GM19025 (cell line): ENCODE measurements around the gene MPP2.
"Not testable (repeated sequence)": the region's sequence is repeated elsewhere in the genome, so short reads cannot be mapped to it uniquely, and the experiment has no call there.

ENCODE experiments used
- ATAC-seq: cut with Tn5 transposase; IDR thresholded peaks from one replicate; pipeline ENCODE4 v1.9.1; 2021; ENCODE audit warnings: mild to moderate bottlenecking, low read depth, moderate library complexity; ENCODE audit not compliant: unreplicated experiment

Gene MPP2

DNA sequence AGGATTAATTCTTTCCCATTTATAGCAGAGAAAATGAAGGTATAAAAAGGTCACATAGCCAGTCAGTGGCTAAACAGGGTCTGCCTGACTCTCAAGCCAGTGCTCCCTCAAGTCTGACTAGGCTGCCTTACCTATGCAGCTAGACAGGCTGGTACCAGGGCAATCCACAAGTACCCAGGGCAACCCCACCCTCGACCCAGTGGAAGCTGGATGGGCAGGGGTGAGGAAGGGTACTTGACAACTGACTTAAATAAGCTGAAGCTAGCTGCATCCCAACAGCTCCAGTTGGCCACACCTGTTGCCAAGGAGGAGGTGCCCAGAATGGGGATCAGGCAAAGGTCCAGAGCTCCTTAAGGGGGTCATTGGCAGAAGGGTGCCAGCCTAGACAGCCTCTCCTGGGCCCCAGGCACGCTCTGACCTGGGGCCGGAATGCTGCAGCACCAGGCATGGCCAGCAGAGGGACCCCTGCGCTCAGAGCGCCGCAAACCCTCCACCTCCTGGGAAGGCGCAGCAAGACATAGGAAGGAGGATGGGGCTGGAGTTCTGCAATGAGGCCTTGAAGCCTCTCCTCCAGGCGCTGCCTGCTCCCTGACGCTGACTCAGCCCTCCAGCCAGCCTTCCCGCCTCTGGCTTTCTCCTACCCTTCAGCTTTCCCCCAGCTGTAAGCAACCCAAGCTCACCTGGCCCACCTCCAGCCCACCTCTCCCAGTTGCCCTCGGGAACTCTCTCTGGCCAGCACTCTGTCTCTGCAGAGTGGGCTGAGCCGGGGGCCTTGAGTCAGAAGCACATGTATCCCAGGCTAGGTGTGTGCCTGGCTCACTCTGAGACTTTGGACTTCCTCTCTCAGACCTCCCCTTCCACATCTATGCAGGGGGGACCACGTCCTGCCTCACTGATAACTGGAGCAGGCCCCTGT is 28.8 kb downstream of the MPP2 start:
- ATAC-seq, result no peak

DNA sequence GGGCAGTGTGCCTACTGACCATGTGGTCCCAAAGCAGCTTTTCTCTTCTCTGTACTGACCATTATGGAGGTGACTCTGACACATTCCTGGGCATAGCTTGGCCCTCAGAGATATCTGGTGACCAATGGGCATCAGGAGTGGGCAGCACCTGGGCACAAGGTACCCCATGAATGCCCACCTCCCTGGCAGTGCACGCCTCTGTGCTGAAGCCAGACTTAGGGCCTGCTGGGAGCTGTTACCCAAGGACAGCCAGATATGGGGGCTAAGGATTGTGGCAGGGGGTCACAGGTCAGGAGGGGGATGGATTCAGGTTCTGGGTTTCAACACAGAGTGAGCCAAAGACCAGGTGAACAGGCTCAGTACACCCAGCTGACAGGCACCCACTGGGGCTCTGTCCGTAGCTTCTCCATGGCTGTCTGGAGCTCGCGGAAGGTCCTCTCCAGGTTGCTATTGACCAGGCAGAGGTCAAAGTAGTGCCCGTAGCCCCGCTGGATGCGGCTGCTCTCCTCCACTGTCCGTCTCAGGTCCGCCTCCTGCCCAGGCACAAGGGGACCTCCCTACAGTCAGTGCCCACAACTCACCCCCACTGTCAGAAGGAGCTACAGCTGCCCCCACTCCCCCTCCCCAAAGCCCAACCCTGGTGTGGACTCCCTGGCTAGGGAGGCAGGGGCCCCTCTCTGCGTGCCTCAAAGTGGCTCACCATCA is 29.7 kb downstream of the MPP2 start:
- no peak for ATAC-seq

- ATAC-seq, result no peak
Measured at GRCh38 chr17:43877031-43877430, 30.3 kb downstream of the MPP2 start.

- ATAC-seq, result no peak
Measured at GRCh38 chr17:43875476-43876147, 31.7 kb downstream of the MPP2 start.

DNA sequence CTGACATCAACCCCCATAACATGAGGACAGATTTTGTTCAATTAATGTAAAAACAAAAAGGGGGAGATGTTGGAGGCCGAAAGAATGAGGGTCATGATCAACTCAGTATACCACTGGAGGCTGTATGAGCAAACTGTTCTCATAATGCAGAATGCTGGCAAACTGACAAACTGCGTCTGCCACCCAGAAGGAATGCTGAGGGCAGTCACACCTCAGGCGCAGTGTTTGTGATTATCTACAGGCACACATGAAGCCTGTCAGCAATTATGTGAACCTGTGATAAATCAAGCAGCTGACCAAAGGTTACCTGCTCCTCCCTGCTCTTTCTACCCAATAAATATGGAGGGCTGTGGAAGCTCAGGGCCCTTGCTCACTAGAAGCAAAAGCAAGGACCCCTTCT is 33.0 kb downstream of the MPP2 start:
- ATAC-seq, result no peak

DNA sequence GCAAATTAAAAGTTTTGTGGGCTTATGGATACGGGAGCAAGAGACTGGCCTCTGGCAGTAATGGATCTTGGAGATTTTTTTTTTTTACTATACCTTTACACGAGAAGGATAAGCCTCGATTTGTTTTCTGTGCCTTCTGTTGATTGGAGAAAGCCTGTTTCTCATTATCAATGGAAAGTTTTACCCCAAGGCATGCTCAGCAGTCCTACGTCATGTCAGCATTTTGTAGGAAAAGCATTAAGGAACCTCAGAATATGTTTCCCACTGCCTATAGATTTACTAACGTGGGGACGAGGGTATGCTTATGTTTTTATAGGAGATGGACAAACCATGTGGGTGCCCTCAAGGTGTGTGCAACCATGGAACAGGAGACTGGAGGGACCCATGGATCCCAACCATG is 33.5 kb downstream of the MPP2 start:
- no peak for ATAC-seq

DNA sequence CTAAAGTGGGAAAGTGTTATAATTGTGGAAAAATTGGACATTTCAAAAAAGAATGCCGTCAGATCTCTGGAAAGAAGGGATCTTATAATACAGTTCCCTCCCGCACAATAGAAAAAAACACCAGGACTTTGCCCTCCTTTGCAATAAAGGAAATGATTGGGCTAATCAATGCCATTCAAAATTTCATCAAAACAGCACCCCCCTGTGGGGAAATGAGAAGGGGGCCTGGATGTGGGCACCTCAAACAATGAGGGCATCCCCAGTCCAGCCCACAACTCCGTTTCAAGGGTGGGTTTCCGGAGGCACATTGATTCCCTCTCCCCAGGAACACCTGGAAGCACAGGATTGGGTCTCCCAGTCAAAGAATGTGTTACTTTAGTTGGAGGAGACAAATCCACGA is 34.2 kb downstream of the MPP2 start:
- ATAC-seq, result no peak

- no peak for ATAC-seq
Measured at GRCh38 chr17:43871946-43872690, 35.2 kb downstream of the MPP2 start.

- ATAC-seq, result not testable (repeated sequence)
Measured at GRCh38 chr17:43869031-43869430, 38.3 kb downstream of the MPP2 start.

- no peak for ATAC-seq
Measured at GRCh38 chr17:43868226-43868994, 38.9 kb downstream of the MPP2 start.

GRCh38 chr17:43864161-43864984 is 43.0 kb downstream of the MPP2 start:
- ATAC-seq, result no peak

GRCh38 chr17:43861960-43862359 is 45.4 kb downstream of the MPP2 start:
- no peak for ATAC-seq

GRCh38 chr17:43860927-43861622 is 46.3 kb downstream of the MPP2 start:
- ATAC-seq, result no peak

DNA sequence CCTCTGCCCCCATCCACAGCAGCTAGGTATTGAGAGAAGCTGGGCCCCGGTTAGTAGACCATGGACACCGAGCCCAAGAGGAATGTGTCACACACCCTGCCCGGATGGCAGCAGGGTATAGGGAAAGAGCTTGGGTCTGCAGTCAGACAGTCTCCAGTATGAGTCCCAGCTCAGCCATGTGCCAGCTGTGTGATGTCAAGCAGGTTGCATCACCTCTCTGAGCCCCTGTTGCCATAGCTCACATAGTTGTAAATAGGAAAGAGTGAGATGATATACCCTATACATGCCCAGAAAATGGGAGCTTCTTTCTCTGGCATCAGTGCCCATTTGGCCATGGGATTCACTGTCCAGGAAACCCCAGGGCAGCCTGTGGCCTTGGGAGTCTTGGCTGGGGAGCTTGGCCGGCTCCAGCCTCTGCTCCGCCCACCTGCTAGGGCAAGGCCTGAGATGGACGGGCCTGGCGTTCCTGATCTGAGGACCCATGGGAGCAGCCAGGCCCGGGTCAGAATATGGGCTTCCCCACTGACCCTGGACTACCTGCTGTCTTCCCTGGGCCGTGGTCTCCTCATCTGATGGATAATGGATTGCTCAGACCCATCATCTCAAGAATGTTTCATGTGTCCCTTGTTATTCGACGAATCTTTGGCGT is 47.1 kb downstream of the MPP2 start:
- ATAC-seq, result no peak

DNA sequence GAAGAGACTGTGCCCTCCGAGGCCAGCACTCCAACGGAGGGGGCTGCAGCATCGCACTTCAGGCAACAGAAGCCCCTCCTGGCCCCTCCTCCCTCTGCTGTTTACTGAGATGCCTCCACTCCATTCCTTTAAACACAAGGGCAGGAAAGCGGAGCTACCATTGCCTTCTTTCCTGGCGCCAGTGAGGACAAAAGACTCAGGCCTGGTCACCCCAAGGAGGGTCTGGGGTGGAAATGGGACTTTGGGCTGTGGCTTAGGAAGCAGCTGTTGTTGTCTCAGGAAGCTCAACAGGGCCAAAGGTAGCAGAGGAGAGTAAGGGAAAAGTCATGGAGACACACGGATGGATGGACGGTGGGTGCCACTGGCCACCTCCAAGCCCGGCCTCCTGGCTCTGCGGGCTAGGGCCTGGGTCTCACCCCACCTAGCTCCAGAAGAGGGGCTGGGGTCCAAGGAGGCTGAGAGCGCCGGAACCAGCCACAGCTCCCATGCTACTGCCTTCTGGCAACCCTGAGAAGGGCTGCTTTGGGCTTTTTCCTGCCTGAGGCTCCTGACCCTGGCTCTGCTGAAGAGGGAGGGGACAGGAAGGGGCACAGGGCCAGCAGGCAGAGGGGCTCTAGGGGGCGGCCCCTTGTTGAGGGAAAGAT is 49.3 kb downstream of the MPP2 start:
- no peak for ATAC-seq

DNA sequence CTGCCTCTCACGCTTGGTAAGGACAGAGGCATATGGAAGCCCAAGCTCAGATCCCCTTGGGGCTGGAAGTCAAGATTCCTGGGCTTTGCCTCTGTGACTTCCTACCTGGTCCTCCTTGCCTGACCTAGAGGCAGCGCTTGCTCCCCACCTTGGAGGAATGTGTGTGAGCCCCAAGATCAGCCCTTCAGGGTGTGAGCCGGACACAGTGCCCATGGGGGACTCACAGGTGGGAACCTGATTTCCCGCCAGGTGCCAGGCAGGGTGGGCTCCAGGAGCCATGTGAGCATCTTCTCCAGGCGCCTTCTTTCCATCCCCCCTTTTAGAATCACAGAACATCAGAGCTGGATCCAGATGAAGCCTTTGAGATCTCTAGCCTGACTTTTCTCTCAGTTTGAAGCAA is 50.2 kb downstream of the MPP2 start:
- ATAC-seq, result no peak

- ATAC-seq, result no peak
Measured at GRCh38 chr17:43856141-43856540, 51.2 kb downstream of the MPP2 start.
